Smooth muscle cell (in vitro differentiated cells): Measurements from ENCODE around the gene VPS51. TPM values are rescaled to one million over a fixed set of nuclear protein-coding genes. Genes with fewer than 3 reads are reported as not detected.

Experiments used
- DNase-seq: peaks from one replicate; lab custom pipeline; 2025; ENCODE audit not compliant: unreplicated experiment; lab: John Stamatoyannopoulos, UW
- H2AFZ ChIP-seq: fragments of 200-600 bp; sonication (generic); 2 replicates; pipeline ENCODE4 v1.6.0; 2016; ENCODE audit warnings: antibody characterized with exemption, low read depth, mild to moderate bottlenecking
- H3F3A ChIP-seq: fragments of 200-600 bp; sonication (generic); 2 replicates; pipeline ENCODE4 v1.6.0; 2017; ENCODE audit warnings: antibody characterized with exemption, low read depth
- H3K27ac ChIP-seq: fragments of 200-600 bp; sonication (generic); 2 replicates; pipeline ENCODE4 v1.5.1; 2016; ENCODE audit warnings: low read depth, mild to moderate bottlenecking
- H3K27me3 ChIP-seq: fragments of 200-600 bp; sonication (generic); 2 replicates; pipeline ENCODE4 v1.6.1; 2016; ENCODE audit warnings: low read depth, mild to moderate bottlenecking
- H3K36me3 ChIP-seq: fragments of 200-600 bp; sonication (generic); 2 replicates; pipeline ENCODE4 v1.5.1; 2016; ENCODE audit warnings: low read depth
- H3K4me1 ChIP-seq: fragments of 200-600 bp; sonication (generic); 2 replicates; pipeline ENCODE4 v1.5.1; 2016; ENCODE audit warnings: low read depth
- H3K4me2 ChIP-seq: fragments of 200-600 bp; sonication (generic); 2 replicates; pipeline ENCODE4 v1.6.0; 2016; ENCODE audit warnings: mild to moderate bottlenecking
- H3K4me3 ChIP-seq: fragments of 200-600 bp; sonication (generic); 2 replicates; pipeline ENCODE4 v1.5.1; 2016; ENCODE audit warnings: mild to moderate bottlenecking
- H3K79me2 ChIP-seq: fragments of 200-600 bp; sonication (generic); 2 replicates; pipeline ENCODE4 v1.6.0; 2016; ENCODE audit warnings: low read depth, mild to moderate bottlenecking
- H3K9ac ChIP-seq: fragments of 200-600 bp; sonication (generic); 2 replicates; pipeline ENCODE4 v1.6.0; 2016; ENCODE audit warnings: low read depth
- H3K9me3 ChIP-seq: fragments of 200-600 bp; sonication (generic); replicated peaks from 2 replicates; pipeline ENCODE4 v1.5.1; 2016; ENCODE audit warnings: low read depth
- H4K20me1 ChIP-seq: fragments of 200-600 bp; sonication (generic); 2 replicates; pipeline ENCODE4 v1.6.0; 2016; ENCODE audit warnings: low read depth
- WGBS: methylation state at CpG from one replicate; pipeline ENCODE4 v1.1.7; 2016; ENCODE audit warnings: low lambda C conversion rate; 5-methylcytosine and 5-hydroxymethylcytosine counted together
- polyA plus RNA-seq: library from polyadenylated mRNA; unstranded; fragments of >200 nt; fragmentation: Nextera tagmentation; extraction: Ambion mirVana; gene quantifications from 2 replicates; pipeline ENCODE4 v1.2.1, GENCODE V29; 2016
- total RNA-seq: library from RNA; depleted of rRNA; stranded (reverse); fragments of >200 nt; gene quantifications from 2 replicates; pipeline ENCODE4 v1.2.3, GENCODE V29; 2014
- TF ChIP-seq, protein P1 (sequence below): fragments of 200-600 bp; sonication (generic); IDR thresholded peaks from 2 replicates; pipeline ENCODE4 v1.5.1; 2017; ENCODE audit warnings: borderline replicate concordance, mild to moderate bottlenecking, antibody characterized with exemption; ENCODE audit not compliant: insufficient read depth, poor library complexity, severe bottlenecking

VPS51 gene
- total and polyA plus RNA-seq, 2 experiments from 2014 or later: 55.2 to 154 TPM

DNA sequence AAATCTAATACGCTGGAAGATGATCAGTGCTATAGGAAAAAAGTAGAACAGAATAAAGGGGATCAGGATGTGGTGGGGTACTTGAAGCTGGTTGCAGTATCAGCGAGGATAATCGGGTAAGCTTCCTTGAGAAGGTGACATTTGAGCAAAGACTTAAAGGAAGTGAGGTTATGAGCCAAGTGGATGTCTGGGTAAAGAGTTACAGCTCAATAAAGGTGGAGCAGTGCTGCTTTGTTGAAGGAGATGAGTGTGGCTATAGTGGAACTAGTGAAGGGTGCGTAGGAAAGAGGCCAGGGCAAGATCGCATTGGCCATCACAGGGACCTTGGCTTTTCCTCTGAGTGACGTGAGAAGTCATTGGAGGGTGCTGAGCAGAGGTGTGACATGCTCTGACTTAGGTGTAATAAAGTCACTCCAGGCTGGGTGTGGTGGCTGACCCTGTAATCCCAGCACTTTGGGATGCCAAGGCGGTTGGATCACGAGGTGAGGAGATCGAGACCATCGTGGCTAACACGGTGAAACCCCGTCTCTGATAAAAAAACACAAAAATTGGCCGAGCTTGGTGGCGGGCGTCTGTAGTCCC is 40.6 kb downstream of the VPS51 start:
- Histone ChIP-seq H3K4me3 (no peak overlapping the region), H4K20me1 (peaks cover 18% of the 10 kb centered on the region), H3F3A (no peaks in the 10 kb centered on the region), H3K9me3 (no peaks in the 10 kb centered on the region), H3K4me1 (peaks cover 5% of the 10 kb centered on the region), H3K4me2 (no peak overlapping the region), H3K27me3 (peaks cover 19% of the 10 kb centered on the region), H3K27ac (no peak overlapping the region), H3K36me3 (no peaks in the 10 kb centered on the region), H2AFZ (no peak overlapping the region), H3K79me2 (peaks cover 18% of the 10 kb centered on the region), H3K9ac (no peak overlapping the region)
- TF ChIP-seq, protein P1, sequence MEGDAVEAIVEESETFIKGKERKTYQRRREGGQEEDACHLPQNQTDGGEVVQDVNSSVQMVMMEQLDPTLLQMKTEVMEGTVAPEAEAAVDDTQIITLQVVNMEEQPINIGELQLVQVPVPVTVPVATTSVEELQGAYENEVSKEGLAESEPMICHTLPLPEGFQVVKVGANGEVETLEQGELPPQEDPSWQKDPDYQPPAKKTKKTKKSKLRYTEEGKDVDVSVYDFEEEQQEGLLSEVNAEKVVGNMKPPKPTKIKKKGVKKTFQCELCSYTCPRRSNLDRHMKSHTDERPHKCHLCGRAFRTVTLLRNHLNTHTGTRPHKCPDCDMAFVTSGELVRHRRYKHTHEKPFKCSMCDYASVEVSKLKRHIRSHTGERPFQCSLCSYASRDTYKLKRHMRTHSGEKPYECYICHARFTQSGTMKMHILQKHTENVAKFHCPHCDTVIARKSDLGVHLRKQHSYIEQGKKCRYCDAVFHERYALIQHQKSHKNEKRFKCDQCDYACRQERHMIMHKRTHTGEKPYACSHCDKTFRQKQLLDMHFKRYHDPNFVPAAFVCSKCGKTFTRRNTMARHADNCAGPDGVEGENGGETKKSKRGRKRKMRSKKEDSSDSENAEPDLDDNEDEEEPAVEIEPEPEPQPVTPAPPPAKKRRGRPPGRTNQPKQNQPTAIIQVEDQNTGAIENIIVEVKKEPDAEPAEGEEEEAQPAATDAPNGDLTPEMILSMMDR: no peak
- 91% methylated on average over 15 of the region's 15 CpGs for whole genome bisulfite sequencing
- no peak for DNase-seq

DNA sequence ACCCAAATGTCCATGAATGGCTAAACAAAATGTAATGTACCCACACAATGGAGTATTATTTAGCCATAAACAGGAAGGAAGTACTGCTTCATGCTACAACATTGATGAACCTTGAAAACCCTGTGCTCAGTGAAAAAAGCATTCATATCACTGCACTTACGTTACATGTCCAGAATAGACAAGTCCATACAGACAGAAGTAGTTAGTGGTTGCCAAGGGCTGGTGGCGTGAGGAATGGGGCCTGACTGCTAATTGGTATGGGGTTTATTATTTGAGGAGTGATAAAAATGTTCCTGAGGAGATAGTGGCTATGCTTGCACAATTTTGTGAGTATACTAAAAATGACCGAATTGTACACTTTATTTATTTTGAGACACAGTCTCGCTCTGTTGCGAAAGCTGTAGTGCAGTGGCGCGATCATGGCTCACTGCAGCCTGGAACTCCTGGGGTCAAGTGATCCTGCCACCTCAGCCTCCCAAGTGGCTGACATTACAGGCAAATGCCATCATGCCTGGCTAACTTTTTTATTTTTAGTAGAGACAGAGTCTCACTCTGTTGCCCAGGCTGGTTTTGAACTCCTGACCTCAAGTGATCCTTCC is 46.0 kb downstream of the VPS51 start:
- Histone ChIP-seq H4K20me1 (no peaks in the 10 kb centered on the region), H3K36me3 (no peaks in the 10 kb centered on the region), H3K4me2 (no peak overlapping the region), H3K4me1 (no peaks in the 10 kb centered on the region), H3F3A (no peaks in the 10 kb centered on the region), H3K9ac (no peak overlapping the region), H3K79me2 (no peaks in the 10 kb centered on the region), H3K27ac (no peak overlapping the region), H3K4me3 (no peak overlapping the region), H3K27me3 (peaks cover 26% of the 10 kb centered on the region), H3K9me3 (no peaks in the 10 kb centered on the region), H2AFZ (no peak overlapping the region)
- TF ChIP-seq, protein P1: no peak
- 89% methylated on average over 7 of the region's 7 CpGs for WGBS
- DNase-seq: no peak

DNA sequence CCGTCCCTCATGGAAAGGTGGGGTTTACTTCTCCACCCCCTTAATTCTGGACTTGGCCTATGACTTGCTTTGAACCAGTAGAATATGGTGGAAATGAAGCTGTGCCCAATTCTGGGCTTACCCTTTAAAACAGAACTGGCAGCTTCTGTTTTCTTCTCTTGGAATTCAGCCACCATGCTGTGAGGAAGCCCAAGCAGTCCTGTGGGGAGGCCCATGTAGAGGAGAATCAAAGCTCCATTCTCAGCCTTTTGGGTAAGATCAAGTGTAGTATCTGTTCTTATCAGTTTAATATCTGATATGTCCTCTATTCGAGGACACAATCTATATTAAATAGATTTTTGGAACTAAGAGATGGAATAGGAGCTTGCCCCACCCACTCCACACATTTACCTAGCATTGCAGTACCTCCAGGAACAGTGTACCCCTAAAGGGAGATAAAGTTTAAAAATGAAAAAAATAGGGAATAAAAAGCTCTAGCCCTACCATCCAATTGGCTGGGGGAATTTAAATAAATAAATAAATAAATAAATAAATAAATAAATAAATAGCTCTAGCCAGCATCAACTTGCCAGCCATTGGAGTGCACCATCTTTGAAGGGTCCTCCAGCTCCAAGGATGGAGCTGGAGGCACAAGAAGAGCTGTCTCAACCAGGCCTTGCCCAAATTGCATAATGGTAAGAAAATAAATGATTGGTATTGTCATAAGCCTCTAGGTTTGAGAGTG is 51.5 kb downstream of the VPS51 start:
- H4K20me1 ChIP-seq: no peaks in the 10 kb centered on the region
- DNase-seq: no peak
- 82% methylated on average over 2 of the region's 2 CpGs for WGBS
- no peak overlapping the region for H3K4me2 ChIP-seq
- TF ChIP-seq, protein P1: no peak
- no peak overlapping the region for H3K4me3 ChIP-seq
- H3K27ac ChIP-seq: no peak overlapping the region
- H3K27me3 ChIP-seq: peaks cover 6% of the 10 kb centered on the region
- H3K4me1 ChIP-seq: no peaks in the 10 kb centered on the region
- no peaks in the 10 kb centered on the region for H3F3A ChIP-seq
- H3K79me2 ChIP-seq: no peaks in the 10 kb centered on the region
- H3K9ac ChIP-seq: no peak overlapping the region
- no peaks in the 10 kb centered on the region for H3K9me3 ChIP-seq
- no peak overlapping the region for H2AFZ ChIP-seq
- no peaks in the 10 kb centered on the region for H3K36me3 ChIP-seq
